Kidney (tissue), 14 donors: ENCODE results near the gene ILF2. TPM values are rescaled to one million over a fixed set of nuclear protein-coding genes. Genes with fewer than 3 reads are reported as not detected.

ENCODE experiments used
- DNase-seq, 5 donors: peaks; one replicate each; pipeline ENCODE4 v3.0.0-alpha.2; 2013 to 2020
- FAIRE-seq: peaks from 2 replicates; lab custom pipeline; 2012; peaks lifted over from hg19 to GRCh38; lab: Jason Lieb, UNC
- H3K27ac ChIP-seq, 2 donors: one replicate each; pipeline ENCODE4 v1.7.0; 2013; ENCODE audit warnings: low read depth in 2 of 2, low read length in 2 of 2, inconsistent platforms in 1 of 2
- H3K27me3 ChIP-seq: one replicate; pipeline ENCODE4 v1.7.1; 2013; ENCODE audit warnings: low read length, inconsistent platforms; ENCODE audit not compliant: control insufficient read depth, insufficient read depth
- H3K36me3 ChIP-seq, 3 donors: one replicate each; pipeline versions ENCODE4 v1.7.0 to v1.7.1; 2013; ENCODE audit warnings: low read length in 3 of 3, control low read depth in 1 of 3, inconsistent platforms in 1 of 3; ENCODE audit not compliant: insufficient read depth in 3 of 3, control insufficient read depth in 2 of 3
- H3K4me1 ChIP-seq, 3 donors: one replicate each; pipeline versions ENCODE4 v1.7.0 to v1.7.1; 2013; ENCODE audit warnings: low read length in 3 of 3, inconsistent platforms in 1 of 3, low read depth in 1 of 3; ENCODE audit not compliant: control insufficient read depth in 2 of 3, insufficient read depth in 2 of 3
- H3K4me3 ChIP-seq, 3 donors: one replicate each; pipeline versions ENCODE4 v1.7.0 to v1.8.1; 2013; ENCODE audit warnings: low read length in 3 of 3, control low read depth in 1 of 3, inconsistent platforms in 1 of 3
- H3K9ac ChIP-seq, 3 donors: one replicate each; pipeline versions ENCODE4 v1.7.0 to v1.7.1; 2013; ENCODE audit warnings: low read length in 3 of 3, control low read depth in 1 of 3, inconsistent platforms in 1 of 3
- H3K9me3 ChIP-seq, 3 donors: one replicate each; pipeline versions ENCODE4 v1.7.0 to v1.7.1; 2013; ENCODE audit warnings: low read length in 3 of 3, control low read depth in 1 of 3, inconsistent platforms in 1 of 3; ENCODE audit not compliant: control insufficient read depth in 2 of 3, insufficient read depth in 1 of 3
- CTCF ChIP-seq: IDR thresholded peaks from 3 replicates; pipeline ENCODE4 v1.5.1; 2012; ENCODE audit warnings: mild to moderate bottlenecking, moderate library complexity, borderline replicate concordance; ENCODE audit not compliant: insufficient read depth; ENCODE audit errors: extremely low read depth
- intact Hi-C: fragments of 100-400 bp; cut with DNase I; formaldehyde crosslinking; loops from one replicate; pipeline ENCODE4 v1.11.1; 2022
- polyA plus RNA-seq: library from polyadenylated mRNA; stranded (reverse); fragments of 350-450 nt; fragmentation: Illumina TruSeq; extraction: RNeasy Lipid Tissue Mini Kit (QIAGEN cat#74804); gene quantifications from one replicate; pipeline ENCODE4 v1.2.3, GENCODE V29; 2014; ENCODE audit warnings: low read depth, low replicate concordance; ENCODE audit not compliant: insufficient read depth
- total RNA-seq: library from RNA; stranded (reverse); fragmentation: NEBNext Ultra II Directional; extraction: Animal tissue kit (Norgen Biotek cat#: 25700); gene quantifications from one replicate; pipeline ENCODE4 v1.2.1, GENCODE V29; 2021
- donor health status: control.
- donor health status: control.
- donor health status: control.
- donor health status: control.
- donor health status: control.
- donor health status: DM: yes; HTN: yes; CAD: no.
- donor health status: Normal renal cell carcinoma (clear cell type).

Gene ILF2
- total and polyA plus RNA-seq, 2 donors from 2014 or later, result 110 to 197 TPM

- Histone ChIP-seq H3K9me3 (no peaks in the 10 kb centered on the region), H3K4me3 (peak within 1 kb of the TSS; percentile 71 to 97 (median 95)), H3K9ac (peak within 1 kb of the TSS; percentile 45 to 88 (median 85)), H3K4me1 (peaks cover 0 to 13% (median 10%) of the 10 kb centered on the region in 3 donors), H3K27me3 (no peaks in the 10 kb centered on the region), H3K36me3 (peaks cover 3 to 31% (median 17%) of the 10 kb centered on the region in 3 donors), H3K27ac (peak within 1 kb of the TSS; percentile 94 to 95)
- TF ChIP-seq CTCF, result no peak
- peak; percentile 93 to 97 (median 96) for DNase-seq
- intact Hi-C loops, result no loop called here
- no peak for FAIRE-seq
These were observed 12.2 kb downstream of the ILF2 start, which contains the start of gene SNAPIN for GRCh38 chr1:153658400-153659174. TSS of gene SNAPIN (plus strand) at chr1:153658703. CDS start at chr1:153658744, 41 bp downstream.

DNA sequence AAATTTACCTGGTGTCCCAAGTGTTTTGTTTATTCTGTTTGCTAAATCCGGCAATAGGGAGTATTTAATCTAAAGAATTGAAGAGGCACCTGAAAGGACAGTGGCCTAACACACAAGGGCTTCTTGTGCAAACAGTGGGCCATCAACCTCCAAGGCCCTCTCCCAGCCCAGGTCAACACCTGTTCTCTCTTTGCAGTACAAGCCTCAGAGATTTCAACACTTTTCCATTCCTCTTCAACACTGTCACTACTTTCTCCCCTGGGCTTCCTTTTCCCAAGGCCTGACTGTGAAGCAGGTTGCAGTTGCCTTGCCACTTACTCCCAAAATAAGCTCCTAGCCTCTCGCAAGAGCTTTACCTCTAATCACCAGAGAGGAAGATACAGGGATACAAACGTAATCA, 15.5 kb downstream of the ILF2 start:
- no peak for TF ChIP-seq CTCF
- Histone ChIP-seq H3K27me3 (no peaks in the 10 kb centered on the region), H3K4me1 (peaks cover 0 to 22% (median 10%) of the 10 kb centered on the region in 3 donors), H3K9ac (no peak overlapping the region), H3K4me3 (no peak overlapping the region), H3K9me3 (no peaks in the 10 kb centered on the region), H3K36me3 (no peaks in the 10 kb centered on the region), H3K27ac (no peak overlapping the region)
- intact Hi-C loops, result no loop called here
- DNase-seq (no peak), FAIRE-seq (no peak)

- H3K4me1 ChIP-seq, result peaks cover 0 to 14% (median 2%) of the 10 kb centered on the region in 3 donors
- H3K27me3 ChIP-seq, result no peaks in the 10 kb centered on the region
- H3K4me3 ChIP-seq, result no peak overlapping the region
- H3K27ac ChIP-seq, result peak overlapping the region in 1 of 2 donors; percentile 8
- no peak for TF ChIP-seq CTCF
- no peak overlapping the region for H3K9ac ChIP-seq
- DNase-seq, result no peak
- no peaks in the 10 kb centered on the region for H3K36me3 ChIP-seq
- H3K9me3 ChIP-seq, result no peaks in the 10 kb centered on the region
- no peak for FAIRE-seq
- intact Hi-C loops, result no loop called here
These were observed 17.8 kb downstream of the ILF2 start for GRCh38 chr1:153652805-153653500.
